GM19452 (cell line): Measurements from ENCODE around the gene FCER1G.

Source experiments
- ATAC-seq: cut with Tn5 transposase; IDR thresholded peaks from one replicate; pipeline ENCODE4 v1.9.1; 2021; ENCODE audit not compliant: unreplicated experiment

FCER1G gene

DNA sequence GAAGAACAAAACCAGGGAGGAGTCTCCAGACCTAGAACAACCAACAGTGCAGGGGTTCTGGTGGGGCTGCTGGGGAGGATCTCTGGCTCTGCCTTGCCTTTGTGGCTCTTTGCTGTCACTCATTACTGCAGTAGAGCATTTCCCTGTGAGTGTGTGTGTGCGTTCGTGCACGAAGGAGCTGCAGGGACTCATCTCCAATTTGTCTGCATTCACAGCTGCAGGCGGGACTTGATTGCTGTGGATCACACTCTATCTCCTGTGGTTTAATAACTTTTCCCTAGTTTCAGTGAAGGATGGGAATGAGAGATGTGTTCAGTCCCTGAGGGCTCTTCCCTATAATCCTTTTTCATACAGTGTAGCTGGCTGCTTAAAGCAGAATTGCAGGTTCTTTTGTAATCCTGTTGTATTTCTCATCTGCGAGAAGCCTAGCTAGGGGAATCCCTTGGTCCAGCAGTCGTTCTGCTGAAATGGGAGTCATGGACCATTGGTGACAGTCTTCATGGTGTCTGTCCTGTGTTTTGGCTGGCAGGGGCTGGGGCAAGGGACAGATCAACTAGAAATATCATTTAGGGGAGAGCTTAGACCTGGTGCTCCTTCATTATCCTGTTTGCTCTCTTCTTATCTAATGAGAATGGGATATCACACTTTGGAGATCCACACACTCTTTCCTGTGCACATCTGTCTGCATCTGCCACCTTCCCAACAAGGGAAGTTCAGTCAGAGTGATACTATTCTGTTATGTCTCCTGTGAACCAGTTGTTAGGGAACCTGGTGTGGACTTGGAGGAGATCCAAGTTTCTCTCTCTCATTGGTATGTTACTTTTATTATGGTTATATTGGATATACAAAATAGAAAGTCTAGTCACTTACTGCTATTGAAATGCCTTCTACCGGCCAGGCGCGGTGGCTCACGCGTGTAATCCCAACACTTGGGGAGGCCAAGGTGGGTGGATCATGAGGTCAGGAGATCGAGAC lies 46.5 kb downstream of the FCER1G start:
- no peak for ATAC-seq

DNA sequence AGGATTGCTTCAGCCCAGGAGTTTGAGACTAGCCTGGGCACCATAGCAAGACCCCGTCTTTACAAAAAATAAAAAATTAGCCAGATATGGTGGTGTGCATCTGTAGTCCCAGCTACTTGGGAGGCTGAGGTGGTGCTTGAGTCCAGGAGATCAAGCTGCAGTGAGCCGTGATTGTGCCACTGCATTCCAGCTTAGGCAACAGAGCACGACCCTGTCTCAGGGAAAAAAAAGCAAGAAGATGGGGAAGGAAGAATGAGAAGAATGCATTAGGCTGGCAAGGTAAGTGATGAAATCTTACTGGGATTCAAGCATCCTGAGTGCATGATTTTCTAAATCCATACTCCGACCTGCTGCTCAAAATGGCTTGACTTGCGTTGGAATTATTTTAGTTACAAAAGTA lies 50.2 kb downstream of the FCER1G start:
- no peak for ATAC-seq

DNA sequence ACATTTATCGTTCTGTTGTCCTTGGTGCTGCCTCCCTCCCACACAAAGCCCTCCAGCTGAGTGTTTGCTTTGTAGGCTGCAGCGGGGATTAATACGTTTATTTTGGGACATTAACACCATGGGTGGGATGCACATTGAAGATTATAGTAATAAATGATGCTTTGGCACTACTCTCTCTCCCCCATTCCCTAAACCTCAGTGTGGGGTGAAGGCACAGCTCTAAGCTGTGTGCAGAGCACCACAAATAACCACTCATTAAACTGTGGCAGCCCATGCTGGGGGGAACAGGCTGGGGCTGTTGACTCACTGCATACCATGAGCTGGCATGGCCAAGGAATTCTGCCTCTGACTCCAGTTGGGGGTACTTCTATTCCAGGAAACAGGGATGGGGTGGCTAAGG lies 51.1 kb downstream of the FCER1G start:
- no peak for ATAC-seq

DNA sequence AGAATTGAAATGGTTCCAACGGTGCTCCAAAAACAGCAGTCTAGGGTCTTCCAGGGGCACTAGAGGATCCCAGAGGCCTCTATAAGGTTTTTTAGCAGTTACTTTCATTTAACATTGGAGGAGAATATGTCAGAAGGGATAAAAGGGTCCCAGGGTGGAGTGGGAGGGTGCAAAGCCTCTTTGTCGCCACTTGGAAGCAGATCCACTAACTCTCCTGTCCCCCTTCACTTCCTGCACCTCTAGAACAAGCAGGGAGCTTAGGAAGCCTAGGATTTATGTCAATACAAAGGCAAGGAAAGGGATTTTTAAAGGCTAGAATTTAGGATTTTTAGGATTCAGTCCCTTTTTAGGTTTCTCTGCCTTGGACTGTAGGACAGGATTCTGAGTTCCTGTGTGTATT lies 51.7 kb downstream of the FCER1G start:
- ATAC-seq = no peak

DNA sequence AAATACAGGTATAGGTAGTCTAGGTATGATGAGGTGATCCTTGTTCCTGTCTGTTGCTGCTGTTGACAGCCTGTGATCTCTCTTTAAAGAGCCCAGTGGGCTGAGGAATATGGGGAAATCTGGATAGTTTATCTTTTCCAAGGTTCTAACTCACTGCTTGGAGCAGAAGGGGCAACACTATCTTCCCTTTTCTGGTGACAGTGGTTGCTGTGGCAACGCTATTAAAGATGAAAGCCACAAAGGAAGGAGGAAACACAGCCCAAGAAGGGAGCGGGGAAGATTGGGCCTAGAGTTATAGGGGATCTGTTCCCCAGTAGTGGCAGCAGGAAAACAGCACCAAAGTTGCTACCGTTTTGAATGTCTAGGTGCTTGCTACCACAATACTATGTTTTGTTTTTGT lies 52.2 kb downstream of the FCER1G start:
- no peak for ATAC-seq
